Lung (tissue), 12 donors: ENCODE data around the gene MEDAG. TPM values are rescaled to one million over a fixed set of nuclear protein-coding genes. Genes with fewer than 3 reads are reported as not detected.
A peak's percentile ranks its signal among the peaks of the same experiment; 100 is the strongest.

ENCODE experiments used
- ATAC-seq: fragments of 200-7000 bp; cut with Tn5 transposase; one replicate; pipeline ENCODE4 v1.9.1; 2020; ENCODE audit warnings: moderate number of reproducible peaks; ENCODE audit not compliant: insufficient read depth, low FRiP score
- DNase-seq, 3 donors: peaks; one replicate each; pipeline ENCODE4 v3.0.0-alpha.2; 2013 to 2017
- H3K27ac ChIP-seq, 2 donors: one replicate each; pipeline ENCODE4 v1.5.1; 2013; ENCODE audit warnings: mild to moderate bottlenecking in 2 of 2, moderate library complexity in 2 of 2, control low read depth in 1 of 2, inconsistent platforms in 1 of 2, low read depth in 1 of 2, low read length in 1 of 2
- H3K27me3 ChIP-seq, 3 donors: one replicate each; pipeline ENCODE4 v1.5.1; 2013; ENCODE audit warnings: low read length in 2 of 3; ENCODE audit not compliant: control insufficient read depth in 3 of 3, insufficient read depth in 3 of 3
- H3K36me3 ChIP-seq, 4 donors: one replicate each; pipeline ENCODE4 v1.5.1; 2013; ENCODE audit warnings: low read length in 4 of 4, mild to moderate bottlenecking in 1 of 4, moderate library complexity in 1 of 4; ENCODE audit not compliant: control insufficient read depth in 4 of 4, insufficient read depth in 4 of 4
- H3K4me1 ChIP-seq, 5 donors: one replicate each; pipeline ENCODE4 v1.5.1; 2013; ENCODE audit warnings: low read length in 5 of 5, mild to moderate bottlenecking in 2 of 5, moderate library complexity in 1 of 5; ENCODE audit not compliant: control insufficient read depth in 5 of 5, insufficient read depth in 5 of 5
- H3K4me3 ChIP-seq: one replicate; pipeline ENCODE4 v1.5.1; 2013; ENCODE audit warnings: mild to moderate bottlenecking, control low read depth, moderate library complexity
- H3K9ac ChIP-seq, 2 donors: one replicate each; pipeline ENCODE4 v1.5.1; 2013; ENCODE audit warnings: low read length in 2 of 2, control low read depth in 1 of 2; ENCODE audit not compliant: insufficient read depth in 1 of 2
- H3K9me3 ChIP-seq, 4 donors: one replicate each; pipeline ENCODE4 v1.5.1; 2013; ENCODE audit warnings: low read length in 3 of 4, mild to moderate bottlenecking in 1 of 4, moderate library complexity in 1 of 4; ENCODE audit not compliant: control insufficient read depth in 4 of 4, insufficient read depth in 3 of 4
- CTCF ChIP-seq: IDR thresholded peaks from 2 replicates; pipeline ENCODE4 v1.5.1; 2012; ENCODE audit warnings: mild to moderate bottlenecking; ENCODE audit errors: control extremely low read depth, extremely low read depth
- WGBS, 2 donors: extraction: QIAGEN DNeasy Blood & Tissue Kit; methylation state at CpG; one replicate each; pipeline ENCODE4 v1.1.7; 2013; 5-methylcytosine and 5-hydroxymethylcytosine counted together
- polyA plus RNA-seq, 2 donors: library from polyadenylated mRNA; stranded (reverse); fragments of 200-250 nt; gene quantifications; one replicate each; pipeline ENCODE4 v1.2.1, GENCODE V29; 2013
- total RNA-seq, 2 donors: library from RNA; depleted of rRNA in 1 of 2; stranded (reverse); fragments of >200 nt in 1 of 2; gene quantifications; one replicate each; pipeline ENCODE4 v1.2.1, GENCODE V29; 2014 to 2021
- donor health status: control.
- donor health status: control.
- donor health status: Bipolar disorder and iron deficiency.
- donor health status: healthy.
- donor health status: DM: yes; HTN: yes; CAD: no.

The MEDAG gene
- total and polyA plus RNA-seq, 4 donors: 0.97 to 14.4 (median 8.4) TPM

DNA sequence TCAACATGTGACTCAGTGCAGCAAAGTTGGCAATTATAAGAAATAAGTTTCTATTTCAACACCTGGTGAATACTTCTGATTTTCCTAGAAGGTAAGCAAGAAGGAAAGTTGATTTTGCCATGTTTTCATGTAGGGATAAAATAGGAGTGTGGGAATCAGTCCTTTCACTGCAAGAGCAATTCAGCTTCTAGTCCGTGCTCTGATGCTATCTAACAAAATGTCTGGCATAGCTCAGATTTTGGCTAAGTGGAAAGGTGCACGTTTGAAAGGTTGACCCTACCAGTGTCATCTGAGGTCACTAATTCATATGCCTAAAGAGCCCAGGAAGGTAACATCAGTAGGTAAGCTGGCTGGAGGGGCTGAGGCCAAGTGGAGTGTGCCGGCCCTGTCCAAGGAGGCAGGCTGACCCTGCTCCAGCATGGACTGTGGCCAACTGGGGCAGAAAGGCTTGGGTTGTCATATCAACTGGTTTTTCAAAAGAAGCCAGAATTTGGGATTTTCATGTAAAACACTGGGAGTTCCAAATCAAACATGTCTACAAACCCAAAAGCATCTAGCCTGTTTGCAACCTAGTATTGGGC, 38.9 kb upstream of the MEDAG start:
- DNase-seq: no peak
- Histone ChIP-seq H3K27ac (no peak overlapping the region), H3K4me1 (peaks cover 0 to 79% (median 31%) of the 10 kb centered on the region in 5 donors), H3K4me3 (no peak overlapping the region), H3K9me3 (no peaks in the 10 kb centered on the region), H3K9ac (no peak overlapping the region), H3K36me3 (no peaks in the 10 kb centered on the region), H3K27me3 (no peaks in the 10 kb centered on the region)
- WGBS, 2 donors: 78 to 94% methylated on average over 3 of the region's 3 CpGs
- ATAC-seq: no peak
- TF ChIP-seq CTCF: no peak

DNA sequence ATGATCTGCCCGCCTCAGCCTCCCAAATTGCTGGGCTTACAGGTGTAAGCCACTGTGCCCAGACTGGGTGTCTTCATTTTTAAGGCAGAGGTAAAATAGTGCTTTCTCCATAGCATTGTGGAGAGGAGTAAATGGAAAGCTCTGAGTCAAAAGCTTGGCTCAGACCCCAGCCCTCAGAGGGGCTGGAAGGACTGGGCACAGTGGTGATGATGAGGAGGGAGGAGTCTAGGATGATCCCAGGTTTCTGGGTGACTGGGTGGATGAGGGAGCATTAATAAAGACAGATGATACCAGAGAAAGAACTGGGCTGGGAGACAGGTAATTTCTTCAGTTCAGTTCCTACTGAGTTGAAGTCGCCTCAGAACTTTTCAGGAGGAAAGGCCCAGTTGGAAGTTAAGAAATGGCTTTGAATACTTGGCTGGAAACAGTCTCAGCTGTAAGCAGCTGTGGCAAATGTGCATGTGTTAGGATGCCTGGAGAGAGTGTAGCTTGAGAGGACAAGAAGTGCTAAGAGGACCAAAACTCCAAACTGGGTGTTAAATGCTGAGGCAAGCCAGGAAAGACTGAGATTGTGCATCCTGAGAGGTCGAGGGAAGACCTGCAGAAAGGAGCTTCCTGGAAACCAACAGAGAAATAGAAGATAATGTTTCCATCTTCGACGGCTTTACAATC, 37.1 kb upstream of the MEDAG start:
- no peak for TF ChIP-seq CTCF
- no peak overlapping the region for H3K9ac ChIP-seq

DNA sequence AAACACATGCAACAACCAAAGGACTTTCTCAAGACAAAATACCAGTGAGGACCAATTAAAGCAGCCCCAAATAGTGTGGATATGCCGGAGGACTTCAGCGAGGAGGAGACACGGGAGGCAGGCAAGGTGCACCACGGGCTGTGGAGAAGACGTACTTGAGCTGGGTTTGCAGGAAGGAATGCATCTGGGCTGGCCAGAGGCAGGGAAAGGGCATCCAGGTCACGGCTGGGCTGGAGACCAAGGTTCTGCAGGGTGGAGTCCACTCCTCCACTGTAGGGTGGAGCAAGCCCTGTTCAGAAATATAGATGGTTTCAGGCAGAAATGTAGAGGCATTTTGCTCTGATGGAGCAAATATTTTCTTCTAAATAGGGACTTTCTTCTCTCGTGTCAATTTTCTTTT, 36.6 kb upstream of the MEDAG start:
- H3K9ac ChIP-seq: no peak overlapping the region

More for the DNA sequence above, 37.1 kb upstream of the MEDAG start:
- Histone ChIP-seq H3K36me3 (no peaks in the 10 kb centered on the region), H3K27ac (no peak overlapping the region), H3K9me3 (no peaks in the 10 kb centered on the region), H3K27me3 (no peaks in the 10 kb centered on the region), H3K4me3 (no peak overlapping the region), H3K4me1 (peaks cover 0 to 78% (median 28%) of the 10 kb centered on the region in 5 donors)
- ATAC-seq: no peak
- 77 to 82% methylated on average over 5 of the region's 5 CpGs for WGBS, 2 donors
- peak; percentile 45 to 87 (median 78) for DNase-seq

More for the DNA sequence above, 36.6 kb upstream of the MEDAG start:
- Histone ChIP-seq H3K4me3 (no peak overlapping the region), H3K27ac (no peak overlapping the region), H3K27me3 (no peaks in the 10 kb centered on the region), H3K36me3 (no peaks in the 10 kb centered on the region), H3K9me3 (no peaks in the 10 kb centered on the region), H3K4me1 (peaks cover 0 to 72% (median 24%) of the 10 kb centered on the region in 5 donors)
- WGBS, 2 donors: 67 to 69% methylated on average over 7 of the region's 7 CpGs
- DNase-seq (no peak), ATAC-seq (no peak)
- no peak for TF ChIP-seq CTCF
